HG03558 (cell line): Measurements from ENCODE around the gene TTK.

Experiments used
- ATAC-seq: cut with Tn5 transposase; IDR thresholded peaks from one replicate; pipeline ENCODE4 v1.9.1; 2021; ENCODE audit warnings: moderate number of reproducible peaks; ENCODE audit not compliant: unreplicated experiment; ENCODE audit errors: extremely low read depth

Gene TTK

DNA sequence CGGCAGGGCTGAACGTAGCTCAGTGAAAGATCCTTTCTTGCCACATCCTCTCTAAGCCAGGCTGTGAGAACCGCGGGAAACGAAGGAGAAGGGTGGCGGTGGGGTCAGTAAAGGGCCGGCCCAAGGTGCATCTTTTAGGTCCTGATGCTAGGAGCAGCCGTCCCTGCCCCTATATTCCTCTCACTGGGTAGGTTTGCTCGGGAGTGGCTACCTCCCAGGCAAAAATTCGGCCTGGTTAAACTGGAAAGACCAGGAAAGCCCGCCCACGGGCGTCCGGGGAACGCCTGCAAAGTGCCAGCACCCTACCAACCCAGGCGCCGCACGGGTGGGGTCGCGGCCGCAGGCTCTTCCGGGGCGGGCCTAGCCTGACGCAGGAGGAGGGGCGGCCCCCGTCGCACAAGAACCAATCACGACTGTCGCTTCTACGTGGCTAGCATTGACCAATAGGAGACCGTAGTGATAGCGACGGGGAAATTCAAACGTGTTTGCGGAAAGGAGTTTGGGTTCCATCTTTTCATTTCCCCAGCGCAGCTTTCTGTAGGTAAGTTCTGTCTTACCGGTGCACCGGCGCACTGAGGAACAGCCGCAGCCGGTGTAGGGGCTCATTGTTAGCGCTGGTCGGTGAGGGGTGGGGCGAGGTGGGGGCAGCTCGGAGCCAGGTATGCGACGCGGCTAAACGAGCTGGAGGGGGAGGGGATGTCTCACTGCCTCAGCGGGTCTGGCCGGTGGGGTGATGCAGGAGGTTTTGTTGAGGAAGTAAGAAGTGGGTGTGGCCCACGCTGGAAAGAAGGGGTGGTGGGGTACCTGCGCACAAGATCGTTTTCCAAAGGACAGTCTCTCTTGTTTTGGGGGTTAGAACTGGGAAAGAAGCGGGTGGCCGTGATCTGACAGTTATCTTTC, at the start of gene TTK:
Gene TTK, plus strand, starts transcription at position 477 of the 900 bp plus-strand sequence. CDS start 1,195 bp downstream, outside the sequence.
- ATAC-seq = peak; percentile 99

DNA sequence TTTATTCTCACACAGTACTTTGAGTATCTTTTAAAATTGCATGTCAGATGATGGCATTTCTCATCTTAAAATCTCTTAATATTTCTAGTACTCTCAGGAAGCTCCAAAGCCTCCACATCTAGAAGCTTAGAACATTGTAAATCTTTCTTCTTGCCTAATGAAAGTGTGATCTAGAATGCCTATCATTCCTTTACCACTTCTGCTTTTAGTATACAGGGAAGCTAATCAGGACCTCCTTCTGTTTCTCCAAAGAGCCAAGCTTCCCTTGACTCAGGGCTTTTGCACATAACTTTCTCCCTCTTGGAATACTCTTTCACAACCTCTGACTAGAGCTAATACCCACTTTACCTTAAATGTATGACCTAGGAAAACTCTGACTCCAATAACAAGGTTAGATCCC, 49.6 kb upstream of the TTK start:
- no peak for ATAC-seq

DNA sequence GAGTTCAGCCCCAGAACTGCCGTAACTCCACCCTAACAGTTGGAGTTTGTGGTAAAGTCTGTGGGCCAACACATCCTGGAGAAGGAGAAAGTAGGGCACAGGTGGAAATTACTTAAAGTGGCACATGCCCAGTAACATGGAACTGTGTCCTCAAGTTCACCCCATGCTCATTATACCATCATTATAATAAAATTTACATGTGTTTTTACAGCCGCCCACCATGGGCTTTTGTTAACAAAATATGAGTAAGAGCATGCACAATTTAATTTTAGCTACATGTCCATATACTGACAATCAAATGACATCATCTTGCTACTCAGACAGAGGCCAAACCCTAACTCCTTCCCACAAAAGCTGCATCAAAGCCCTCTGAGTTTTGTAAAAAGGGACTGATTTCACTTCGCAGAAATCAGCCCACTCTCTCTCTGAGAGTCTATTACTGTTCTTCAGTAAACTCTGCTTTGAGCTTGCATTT, 39.8 kb upstream of the TTK start:
- no peak for ATAC-seq

DNA sequence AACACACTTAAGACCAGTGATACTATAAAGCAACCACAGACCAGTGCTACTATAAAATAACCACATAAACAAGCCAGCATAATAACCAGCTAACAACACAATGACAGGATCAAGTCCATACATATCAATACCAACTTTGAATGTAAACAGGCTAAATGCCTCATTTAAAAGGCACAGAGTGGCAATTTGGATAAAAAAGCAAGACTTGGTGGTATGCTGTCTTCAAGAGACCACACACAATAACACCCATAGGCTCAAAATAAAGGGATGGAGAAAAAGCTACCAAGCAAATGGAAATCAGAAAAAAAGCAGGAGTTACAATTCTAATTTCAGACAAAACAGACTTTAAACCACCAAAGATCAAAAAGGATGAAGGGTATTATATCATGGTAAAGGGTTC, 37.3 kb upstream of the TTK start:
- no peak for ATAC-seq

DNA sequence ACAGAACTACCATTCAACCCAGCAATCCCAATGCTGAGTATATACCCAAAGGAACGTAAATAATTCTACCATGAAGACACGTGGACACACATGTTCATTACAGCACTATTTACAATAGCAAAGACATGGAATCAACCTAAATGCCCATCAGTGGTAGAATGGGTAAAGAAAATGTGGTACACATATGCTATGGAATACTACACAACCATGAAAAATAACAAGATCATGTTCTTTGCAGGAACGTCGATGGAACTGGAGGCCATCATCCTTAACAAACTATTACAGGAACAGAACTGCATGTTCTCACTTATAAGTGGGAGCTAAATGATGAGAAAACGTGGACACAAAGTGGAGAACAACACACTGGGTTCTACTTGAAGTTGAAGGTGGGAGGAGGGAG, 34.7 kb upstream of the TTK start:
- ATAC-seq = no peak

DNA sequence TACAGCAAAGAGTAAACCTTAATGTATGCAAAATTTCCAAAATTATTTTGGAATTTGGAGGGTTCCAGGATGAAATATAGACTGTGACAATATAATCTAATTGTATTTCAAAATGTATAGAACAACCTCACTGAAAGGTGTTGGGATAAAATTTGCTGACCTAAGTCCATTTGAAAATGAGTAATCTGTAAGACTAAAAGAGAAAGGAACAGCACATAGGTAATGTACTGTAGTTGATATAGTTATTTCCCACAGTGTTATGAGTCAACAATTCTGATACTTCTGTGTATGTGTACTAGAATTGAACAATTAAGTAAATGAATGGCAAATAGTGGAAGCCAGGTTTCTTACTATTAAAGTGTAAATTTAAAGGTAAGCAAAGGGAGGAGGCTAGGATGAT, 33.3 kb upstream of the TTK start:
- no peak for ATAC-seq

DNA sequence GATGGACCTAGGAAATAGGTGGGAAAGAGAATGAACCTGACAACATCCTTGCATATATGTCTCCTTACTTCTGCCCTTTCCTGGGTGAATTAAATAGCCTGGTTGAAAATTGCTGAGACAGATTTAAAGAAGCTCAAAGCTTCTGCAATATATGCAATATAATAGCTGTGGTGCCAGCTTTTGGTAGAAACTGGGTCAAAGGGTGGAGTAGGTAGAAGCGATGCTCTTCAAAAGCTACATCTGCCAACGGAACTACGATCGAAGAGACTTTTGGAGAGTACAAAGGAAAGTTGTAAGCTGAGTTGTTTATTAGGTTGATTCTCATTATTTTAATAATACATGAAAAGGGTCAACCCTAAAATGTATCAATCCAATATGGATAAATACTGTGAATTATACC, 22.8 kb upstream of the TTK start:
- ATAC-seq = no peak

DNA sequence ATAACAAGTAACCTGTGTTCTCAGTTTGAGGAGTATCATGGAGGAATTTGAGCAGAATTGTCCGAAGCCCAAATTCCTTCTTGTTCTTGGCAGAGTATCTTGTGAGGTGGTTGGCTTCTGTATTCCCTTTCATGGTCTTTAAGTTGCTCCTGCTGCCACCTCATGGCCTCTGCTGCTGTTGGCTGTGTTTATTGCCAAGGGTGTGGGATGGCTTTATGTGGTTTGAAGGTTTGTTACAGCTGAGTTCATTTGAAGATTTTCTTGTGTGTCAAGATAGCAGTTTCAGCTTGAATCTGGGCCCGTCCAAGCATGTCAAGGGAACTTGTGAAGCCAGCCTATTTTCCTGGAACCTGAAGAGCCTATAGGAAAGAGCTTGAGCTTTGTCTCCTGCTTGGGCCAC, 20.2 kb upstream of the TTK start:
- ATAC-seq = no peak

DNA sequence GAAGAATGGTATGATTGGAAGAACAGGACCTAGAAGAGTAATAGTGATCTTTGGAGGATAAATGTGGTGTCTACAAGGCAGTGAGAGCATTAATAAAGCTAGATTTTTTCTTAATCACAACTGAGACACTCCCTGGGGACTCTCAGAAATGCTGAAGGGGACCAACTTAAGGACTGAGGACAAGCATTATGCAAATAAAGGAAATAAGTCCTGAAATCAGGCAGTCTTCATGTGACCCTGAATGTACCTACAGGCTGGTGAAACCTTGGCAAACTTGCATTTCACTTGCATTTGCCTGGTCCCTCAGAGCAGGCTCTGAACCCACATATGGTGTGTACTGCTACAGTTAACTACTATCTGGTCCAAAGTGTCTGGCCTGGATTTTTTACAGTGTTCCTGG, 19.3 kb upstream of the TTK start:
- ATAC-seq = no peak

DNA sequence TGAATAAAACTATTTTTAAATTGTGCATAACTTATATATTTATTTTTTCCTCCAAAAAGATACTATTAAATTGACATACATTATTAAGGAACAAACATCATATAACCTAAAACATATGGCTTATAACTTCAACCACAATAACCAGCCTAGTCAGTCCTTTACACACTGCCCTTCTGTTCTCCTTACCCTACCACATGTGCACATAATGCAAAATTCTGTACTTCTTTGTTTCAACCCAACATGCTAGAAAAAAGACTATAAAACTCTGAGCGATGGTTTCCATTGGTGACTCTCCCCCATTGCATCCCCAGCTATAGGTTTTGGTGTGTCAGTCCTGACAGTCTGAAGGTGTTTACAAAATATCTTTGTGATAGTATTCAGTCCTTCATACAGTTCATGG, 14.8 kb upstream of the TTK start:
- ATAC-seq = no peak

DNA sequence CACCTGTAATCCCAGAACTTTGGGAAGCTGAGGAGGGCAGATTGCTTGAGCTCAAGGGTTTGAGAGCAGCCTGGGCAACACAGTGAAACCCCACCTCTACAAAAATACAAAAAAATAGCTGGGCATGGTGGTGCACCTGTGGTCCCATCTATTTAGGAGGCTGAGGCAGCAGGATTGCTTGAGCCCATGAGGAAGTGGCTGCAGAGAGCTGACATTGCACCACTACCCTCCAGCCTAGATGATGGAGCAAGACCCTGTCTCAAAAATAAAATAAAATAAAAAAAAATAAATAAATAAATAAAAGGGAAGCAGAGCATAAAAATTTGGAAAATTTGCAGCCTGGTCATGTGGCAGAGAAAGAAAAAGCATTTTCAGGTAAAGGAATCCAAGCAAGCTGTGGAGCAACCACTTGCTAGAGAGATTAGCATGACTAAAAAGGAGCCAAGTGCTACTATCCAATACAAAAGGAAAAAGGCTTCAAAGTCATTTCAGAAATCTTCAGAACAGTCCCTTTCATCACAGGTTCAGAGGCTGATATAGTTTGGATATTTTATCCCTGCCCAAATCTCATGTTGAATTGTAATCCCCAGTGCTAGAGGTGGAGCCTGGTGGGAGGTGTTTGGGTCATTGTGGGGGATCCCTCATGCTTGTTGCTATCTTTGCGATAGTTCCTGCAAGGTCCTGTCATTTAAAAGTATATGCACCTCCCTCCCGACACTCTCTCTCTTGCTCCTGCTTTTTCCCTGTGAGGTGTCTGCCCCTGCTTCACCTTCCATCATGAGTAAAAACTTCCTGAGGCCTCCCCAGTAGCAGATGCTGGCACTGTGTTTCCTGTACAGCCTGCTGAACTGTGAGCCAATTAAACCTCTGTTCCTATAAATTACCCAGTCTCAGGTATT, 11.2 kb upstream of the TTK start:
- no peak for ATAC-seq

DNA sequence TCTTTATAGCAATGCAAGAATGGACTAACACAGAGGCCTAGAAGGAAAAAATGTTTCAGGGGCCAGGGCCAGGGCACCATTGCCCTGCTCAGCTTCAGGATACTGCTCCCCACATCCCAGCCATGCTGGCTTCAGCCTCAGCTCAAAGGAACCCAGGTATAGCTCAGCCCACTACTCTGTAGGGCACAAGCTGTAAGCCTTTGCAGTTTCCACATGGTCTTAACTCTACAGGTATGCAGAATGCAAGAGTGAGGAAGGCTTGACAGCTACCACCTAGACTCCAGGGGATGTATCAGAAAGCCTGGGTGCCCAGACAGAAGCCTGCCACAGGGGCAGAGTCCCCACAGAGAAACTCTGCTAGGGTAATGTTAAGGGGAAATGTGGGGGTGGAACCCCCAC, 10.5 kb upstream of the TTK start:
- no peak for ATAC-seq

DNA sequence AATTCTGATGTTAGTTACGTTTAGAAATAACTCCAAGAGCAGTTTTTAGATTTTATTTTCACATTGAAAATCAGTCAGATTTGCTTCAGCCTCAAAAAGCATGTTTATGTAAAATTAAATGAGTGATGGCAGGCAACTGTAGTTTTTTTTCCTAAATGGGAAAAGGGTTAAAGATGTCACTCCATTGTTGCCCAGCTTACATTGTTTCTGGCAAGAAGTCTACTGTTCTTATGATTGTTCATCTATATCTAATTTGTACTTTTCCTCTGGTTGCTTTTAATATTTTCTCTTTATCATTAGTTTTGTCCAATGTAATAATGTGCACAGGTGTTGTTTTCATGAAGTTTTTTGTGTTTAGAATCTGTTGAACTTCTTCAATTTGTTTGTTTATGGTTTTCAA, 6.7 kb upstream of the TTK start:
- ATAC-seq = no peak

DNA sequence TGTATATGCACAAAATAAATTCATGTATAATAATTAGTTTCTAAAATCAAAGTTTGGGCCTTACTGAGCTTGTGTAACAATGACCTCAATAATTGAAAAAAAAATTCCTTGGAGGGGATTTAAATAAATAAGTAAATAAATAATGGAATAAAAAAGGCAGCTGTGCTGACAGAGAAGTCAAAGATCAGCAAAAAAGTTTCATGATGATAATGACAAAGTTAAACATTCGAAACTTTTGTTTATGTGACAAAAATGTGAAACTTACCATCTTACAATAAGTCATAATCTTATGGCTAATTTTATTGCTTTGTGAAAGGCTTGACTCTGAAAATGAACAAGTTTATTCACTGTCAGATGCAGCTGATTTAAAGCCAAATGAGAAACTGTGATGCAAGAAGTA, 3.1 kb upstream of the TTK start:
- ATAC-seq = no peak

DNA sequence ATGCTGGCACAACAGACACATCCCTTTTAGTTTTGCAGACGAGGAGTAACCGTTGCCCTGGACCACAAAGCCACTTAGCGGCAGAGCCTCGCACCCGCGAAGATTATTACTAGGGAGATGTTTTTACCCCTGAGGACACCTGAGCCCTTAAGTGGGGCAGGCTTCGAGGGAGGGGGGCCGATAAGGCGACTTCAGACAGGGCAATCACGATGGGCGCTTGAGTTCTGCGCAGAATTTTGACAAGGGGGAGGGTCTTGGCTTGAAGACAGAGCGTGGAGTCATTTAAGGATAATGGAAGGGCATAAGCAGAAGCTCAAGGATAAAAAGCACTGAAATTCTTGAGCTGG, 650 bp upstream of the TTK start:
- no peak for ATAC-seq

DNA sequence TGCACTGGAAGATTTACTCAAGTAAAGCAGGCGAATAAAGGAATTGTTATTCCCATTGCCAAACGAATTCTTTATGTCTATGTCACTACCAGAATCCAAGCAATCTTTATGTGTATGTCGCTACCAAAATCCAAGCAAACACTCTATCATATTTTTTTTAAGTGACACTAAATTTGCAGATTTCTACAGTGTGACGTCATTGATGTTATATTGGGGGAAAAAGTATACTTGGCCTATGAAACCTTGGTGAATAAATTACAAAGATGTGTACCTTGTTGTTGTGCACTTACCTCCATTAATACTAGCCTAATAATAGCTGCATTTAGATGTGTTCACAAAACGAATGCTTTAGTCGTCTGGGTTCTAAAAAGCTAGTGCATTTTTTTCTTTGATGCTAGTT, 957 bp downstream of the TTK start:
- no peak for ATAC-seq

DNA sequence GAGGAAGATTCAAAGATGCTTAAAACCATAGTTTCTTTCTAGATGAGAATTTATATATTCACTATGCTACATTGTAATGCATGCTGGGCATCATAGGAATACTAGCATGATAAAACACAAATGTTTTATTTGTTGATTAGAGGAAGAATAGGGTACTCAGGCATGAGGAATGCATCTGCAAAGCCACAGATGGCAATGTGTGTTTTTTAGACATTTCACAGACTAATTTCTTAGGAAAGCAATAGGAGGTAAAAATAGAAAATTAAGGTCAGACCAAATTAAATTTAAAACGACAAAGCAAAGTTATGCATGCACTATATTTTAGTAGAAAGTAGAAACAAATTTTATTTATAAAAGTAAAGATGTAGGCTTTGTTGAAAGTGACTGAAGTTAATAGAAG, 2.1 kb downstream of the TTK start:
- no peak for ATAC-seq

DNA sequence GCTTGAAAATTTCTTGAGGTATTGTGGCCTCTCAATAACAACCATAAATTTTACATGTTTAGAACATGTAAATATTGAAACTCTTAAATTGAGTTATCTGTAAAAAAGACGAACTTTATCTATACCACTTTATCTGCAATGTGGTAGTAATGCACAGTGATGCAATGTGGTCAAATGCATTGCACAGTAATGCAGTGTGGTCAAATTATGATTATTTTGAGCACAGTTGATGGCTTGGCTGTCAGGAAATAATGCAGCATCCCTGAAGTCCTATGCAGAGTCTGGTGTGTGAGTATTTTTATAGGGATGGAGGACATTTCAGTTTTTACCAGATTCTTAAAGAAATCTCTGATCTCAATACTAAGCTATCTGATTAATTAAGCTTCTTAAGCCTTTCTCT, 5.1 kb downstream of the TTK start:
- no peak for ATAC-seq

DNA sequence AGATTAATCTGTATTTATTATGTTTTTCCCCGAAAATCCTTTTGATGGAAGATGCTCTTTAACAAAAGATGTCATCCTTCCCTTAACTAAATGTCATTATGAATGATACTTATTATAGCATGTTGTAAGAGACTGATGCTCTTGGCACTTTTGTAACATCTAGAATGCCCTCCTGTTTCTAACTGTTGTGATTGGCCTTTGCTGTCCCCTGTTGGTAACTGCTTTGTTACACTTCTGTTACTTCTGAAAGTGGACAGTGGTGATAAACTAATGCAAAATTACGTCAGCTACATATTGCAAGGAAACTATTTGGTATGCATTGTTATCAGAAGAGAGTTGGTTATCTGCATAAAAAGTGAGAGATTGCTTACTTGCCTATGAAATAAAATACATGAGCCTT, 5.8 kb downstream of the TTK start:
- no peak for ATAC-seq

DNA sequence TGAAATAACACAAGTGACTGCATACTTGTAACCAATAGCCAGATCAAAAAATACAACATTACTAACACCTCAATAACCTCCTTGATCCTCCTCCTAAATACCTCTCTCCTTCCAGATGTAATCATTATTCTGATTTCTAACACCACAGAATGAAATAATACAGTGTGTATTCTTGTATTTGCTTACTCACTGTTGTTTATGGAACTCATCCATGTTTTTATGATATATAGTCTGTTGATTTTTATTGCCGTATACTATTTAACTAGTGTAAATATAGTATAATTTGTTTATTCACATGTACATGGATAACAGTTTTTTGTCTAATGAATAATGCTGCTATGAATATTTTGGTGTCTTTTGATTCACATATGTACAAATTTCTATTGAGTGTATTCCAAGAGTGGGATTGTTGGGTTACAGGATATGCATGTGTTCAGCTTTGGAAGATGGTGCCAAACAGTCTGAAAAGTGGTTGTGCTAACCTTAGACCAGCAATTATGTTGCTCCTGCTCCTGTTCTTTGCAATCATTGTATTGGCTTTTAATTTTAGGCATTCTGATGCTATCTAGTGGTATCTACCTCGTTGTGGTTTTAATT, 11.5 kb downstream of the TTK start:
- no peak for ATAC-seq
